ENCODE measurements around the gene SPANXC.
"Not testable (repeated sequence)": the region's sequence is repeated elsewhere in the genome, so short reads cannot be mapped to it uniquely, and the experiment has no call there.

Gene SPANXC

DNA sequence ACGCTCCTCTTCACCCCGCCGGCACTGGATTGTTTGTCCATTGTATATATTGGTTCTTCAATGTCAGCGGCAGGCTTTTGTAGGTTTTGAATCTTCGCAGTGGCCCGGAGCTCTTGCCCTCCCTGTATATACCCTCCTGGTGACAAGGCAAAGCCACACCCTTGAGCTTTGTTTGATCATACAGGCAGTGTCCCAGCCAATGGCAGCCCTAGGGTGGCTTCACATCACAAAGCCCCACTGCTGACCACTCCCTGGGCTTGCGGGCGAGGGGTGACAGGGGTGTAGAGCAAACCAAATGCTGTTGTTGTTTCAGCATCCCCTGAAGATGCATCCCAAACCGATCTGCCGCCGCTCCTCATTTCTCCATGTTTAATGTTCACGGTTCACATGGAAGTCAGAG, at the start of gene SPANXC:
Gene SPANXC (minus strand): TSS at position 101 of the 400 bp plus-strand sequence. CDS start 60 bp downstream, at position 41.
- DNase-seq (ENCODE audit: low read depth in 1 of 2, low spot score in 1 of 2) = not testable (repeated sequence)

GRCh38 chrX:141279476-141279875, 37.2 kb upstream of the SPANXC start:
- DNase-seq (ENCODE audit: low read depth in 1 of 2, low spot score in 1 of 2) = no peak

DNA sequence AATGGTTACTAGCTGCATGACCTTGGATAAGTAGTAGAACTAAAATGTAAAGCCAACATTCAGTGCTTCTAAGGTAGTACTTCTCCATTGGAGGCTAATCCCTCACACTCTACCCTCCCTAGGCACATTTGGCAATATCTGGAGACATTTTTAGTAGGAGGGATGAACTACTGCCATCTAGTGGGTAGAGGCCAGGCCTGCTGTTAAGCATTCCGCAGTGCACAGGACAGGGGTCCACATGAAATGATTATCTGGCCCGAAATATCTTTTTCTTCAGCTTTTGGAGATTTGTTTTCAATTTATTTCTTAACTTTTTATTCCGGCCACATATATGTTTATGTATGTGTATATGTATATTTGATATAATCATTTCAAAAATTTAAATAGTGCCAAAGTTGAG, 36.0 kb upstream of the SPANXC start:
- no peak for DNase-seq (ENCODE audit: low read depth in 1 of 2, low spot score in 1 of 2)

GRCh38 chrX:141258080-141258479, 15.8 kb upstream of the SPANXC start:
- no peak for DNase-seq (ENCODE audit: low read depth in 1 of 2, low spot score in 1 of 2)

GRCh38 chrX:141221611-141222010, 20.7 kb downstream of the SPANXC start:
- no peak for DNase-seq (ENCODE audit: low read depth in 1 of 2, low spot score in 1 of 2)

- DNase-seq (ENCODE audit: low read depth in 1 of 2, low spot score in 1 of 2) = no peak
Observed at GRCh38 chrX:141220342-141221008, 21.8 kb downstream of the SPANXC start.

GRCh38 chrX:141214196-141214595, 28.1 kb downstream of the SPANXC start:
- DNase-seq (ENCODE audit: low read depth in 1 of 2, low spot score in 1 of 2) = no peak

DNA sequence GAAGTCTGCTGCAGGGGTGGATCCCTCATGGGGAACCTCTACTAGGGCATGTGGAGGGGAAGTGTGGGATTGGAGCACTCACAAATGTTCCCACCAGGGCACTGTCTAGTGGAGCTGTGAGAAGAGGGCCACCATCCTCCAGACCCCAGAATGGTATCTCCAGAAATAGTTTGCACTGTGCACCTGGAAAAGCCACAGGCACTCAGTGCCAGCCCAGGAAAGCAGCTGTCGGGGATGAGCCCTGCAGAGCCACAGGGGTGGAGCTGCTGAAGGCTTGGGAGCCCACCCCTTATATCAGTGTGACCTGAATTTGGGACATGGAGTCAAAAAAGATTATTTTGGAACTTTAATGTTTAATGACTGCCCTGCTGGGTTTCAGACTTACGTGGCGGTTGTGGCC, 40.4 kb downstream of the SPANXC start:
- no peak for DNase-seq (ENCODE audit: low read depth in 1 of 2, low spot score in 1 of 2)
